Measurements from ENCODE around the gene GNA15. TPM values are rescaled to one million over a fixed set of nuclear protein-coding genes. Genes with fewer than 3 reads are reported as not detected.

GNA15 gene
- total RNA-seq, 1 donor from 2014 or later: 1.2 TPM

DNA sequence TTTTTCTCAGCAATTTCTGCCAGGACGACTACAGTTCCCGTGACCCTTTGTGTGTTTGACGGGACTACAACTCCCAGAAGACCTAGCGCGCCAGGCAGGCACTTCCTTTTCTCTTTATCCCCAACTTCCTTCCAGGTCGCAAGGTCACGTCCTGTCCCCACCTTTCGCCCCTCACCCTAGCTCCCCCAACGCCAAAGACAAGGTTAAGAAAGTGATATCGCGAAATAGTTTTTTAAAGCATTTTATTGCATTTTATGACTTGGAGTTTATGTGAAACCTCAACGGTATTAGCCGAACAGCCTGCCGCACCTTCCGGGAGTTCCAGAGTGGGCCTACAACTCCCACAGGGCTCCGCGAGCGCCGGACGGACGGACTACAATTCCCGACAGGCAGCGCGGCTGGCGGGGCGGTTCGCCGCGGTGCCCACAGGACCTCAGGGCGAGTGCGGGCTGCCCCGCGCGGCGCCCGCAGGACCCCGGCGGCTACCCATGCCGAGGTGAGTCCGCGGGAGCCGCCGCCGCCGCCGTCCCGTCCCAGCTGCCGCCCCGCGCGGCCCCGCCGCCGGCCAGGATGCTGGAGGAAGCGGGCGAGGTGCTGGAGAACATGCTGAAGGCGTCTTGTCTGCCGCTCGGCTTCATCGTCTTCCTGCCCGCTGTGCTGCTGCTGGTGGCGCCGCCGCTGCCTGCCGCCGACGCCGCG is 49.8 kb downstream of the GNA15 start, which contains the start of gene NCLN:
Gene NCLN (plus strand): TSS at position 470 of the 699 bp plus-strand sequence. CDS start 101 bp downstream, at position 571.
- DNase-seq (ENCODE audit: low read depth): peak; percentile 78
- TF ChIP-seq CTCF (conservative IDR thresholded peaks at IDR 0.05; ENCODE audit: low read depth, low read length): no peak
- peak within 1 kb of the TSS; percentile 94 for H3K4me3 ChIP-seq (ENCODE audit: low read depth, low read length)

GRCh38 chr19:3186160-3186688 is 50.4 kb downstream of the GNA15 start:
- DNase-seq (ENCODE audit: low read depth): no peak
- no peak for TF ChIP-seq CTCF (conservative IDR thresholded peaks at IDR 0.05; ENCODE audit: low read depth, low read length)
- peak overlapping the region; percentile 94 for H3K4me3 ChIP-seq (ENCODE audit: low read depth, low read length)

DNA sequence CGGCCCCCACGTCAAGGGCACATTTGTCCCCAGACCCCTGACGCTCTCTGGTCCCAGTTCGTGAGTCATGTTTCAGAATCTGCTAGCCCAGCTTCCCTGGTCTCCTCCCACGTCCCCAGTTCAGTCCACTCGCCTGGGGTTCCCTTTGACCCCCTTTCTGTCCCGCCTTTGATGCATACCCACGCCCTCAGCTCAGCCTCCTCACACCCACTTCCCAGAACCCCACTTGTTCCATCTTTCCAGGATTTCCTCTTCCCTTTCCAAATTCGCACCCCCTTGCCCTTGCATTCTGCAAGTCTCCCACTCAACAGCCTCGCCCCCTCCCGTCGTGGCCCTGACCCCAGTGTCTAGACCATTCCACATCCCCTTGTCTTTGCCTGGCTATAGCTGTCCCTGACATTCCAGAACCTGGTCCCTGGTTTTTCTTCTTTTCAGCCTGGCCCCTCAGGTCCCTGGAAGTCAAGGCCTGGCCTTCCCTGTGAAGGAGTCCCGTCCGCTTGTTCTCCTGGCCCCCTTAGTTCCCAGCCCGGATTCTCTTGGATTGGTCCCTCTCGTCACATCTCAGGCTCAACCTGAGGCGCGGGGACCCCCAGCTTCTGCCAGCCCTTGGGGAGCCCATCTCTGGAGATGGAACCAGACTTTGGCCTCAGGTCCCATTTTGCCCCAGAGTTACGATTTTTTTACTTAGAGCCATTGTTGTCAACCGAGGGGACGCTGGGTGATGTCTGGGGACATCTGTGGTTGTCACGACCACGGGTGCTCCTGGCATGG is 51.2 kb downstream of the GNA15 start:
- DNase-seq (ENCODE audit: low read depth): no peak
- H3K4me3 ChIP-seq (ENCODE audit: low read depth, low read length): peak overlapping the region; percentile 94
- TF ChIP-seq CTCF (conservative IDR thresholded peaks at IDR 0.05; ENCODE audit: low read depth, low read length): no peak

GRCh38 chr19:3187662-3188511 is 52.1 kb downstream of the GNA15 start:
- no peak for TF ChIP-seq CTCF (conservative IDR thresholded peaks at IDR 0.05; ENCODE audit: low read depth, low read length)
- no peak for DNase-seq (ENCODE audit: low read depth)
- H3K4me3 ChIP-seq (ENCODE audit: low read depth, low read length): no peak overlapping the region

DNA sequence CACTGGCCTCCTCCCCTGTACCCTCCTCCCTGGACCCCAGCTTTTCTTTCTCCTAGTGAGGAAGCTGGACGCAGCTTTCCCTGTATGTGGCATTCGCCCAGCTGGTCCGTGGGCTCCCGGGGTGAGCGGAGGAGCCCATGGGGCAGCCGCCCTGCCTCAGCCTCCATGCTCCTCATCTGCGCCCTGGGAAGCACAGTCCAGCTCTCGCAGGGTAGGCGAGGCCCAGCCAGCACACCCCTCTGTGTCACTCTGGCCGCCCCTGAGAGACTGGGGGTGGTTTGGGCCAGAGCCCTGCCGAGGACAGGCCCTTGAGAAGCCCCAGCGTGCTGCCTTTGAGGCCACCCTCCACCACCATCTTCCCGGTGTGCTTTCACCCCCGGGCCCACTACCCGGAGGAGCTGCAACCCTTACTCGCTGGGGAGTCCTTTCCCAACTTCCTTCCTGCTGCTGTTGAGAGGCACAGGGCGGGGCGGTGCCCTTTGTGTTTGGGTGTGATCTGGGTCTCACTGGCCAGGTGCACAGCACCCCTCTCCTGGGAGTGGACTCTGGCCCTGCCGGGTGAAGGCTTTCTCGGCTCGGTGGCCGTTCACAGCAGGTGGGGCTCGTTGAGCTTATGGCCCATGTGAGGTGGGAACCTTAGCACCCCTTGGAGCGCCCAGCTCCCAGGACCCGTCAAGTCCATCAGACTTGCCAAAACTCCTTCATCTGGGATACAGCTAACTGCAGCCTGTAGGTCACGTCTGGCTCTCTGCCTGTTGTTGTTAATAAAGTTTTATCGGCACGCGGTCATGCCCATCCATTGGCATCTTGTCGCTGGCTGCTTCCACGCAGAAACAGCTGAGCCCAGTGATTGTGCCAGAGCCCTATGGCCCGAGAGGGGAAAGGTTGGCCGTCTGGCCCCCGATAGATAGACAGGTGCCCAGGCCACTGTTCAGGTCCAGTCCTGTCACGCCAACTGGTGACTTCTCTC is 53.1 kb downstream of the GNA15 start:
- no peak for TF ChIP-seq CTCF (conservative IDR thresholded peaks at IDR 0.05; ENCODE audit: low read depth, low read length)
- no peak for DNase-seq (ENCODE audit: low read depth)
- no peak overlapping the region for H3K4me3 ChIP-seq (ENCODE audit: low read depth, low read length)
